Skeletal muscle satellite cell (primary cell): ENCODE data around the gene CENPC.
"Not testable (repeated sequence)": the region's sequence is repeated elsewhere in the genome, so short reads cannot be mapped to it uniquely, and the experiment has no call there.

Source experiments
- H3K27me3 ChIP-seq: 2 replicates; pipeline ENCODE4 v1.7.0; 2013; ENCODE audit warnings: low read length; ENCODE audit not compliant: control insufficient read depth, insufficient read depth
- H3K36me3 ChIP-seq: 2 replicates; pipeline ENCODE4 v1.7.0; 2013; ENCODE audit warnings: mild to moderate bottlenecking, control low read depth, low read length; ENCODE audit not compliant: insufficient read depth
- H3K4me1 ChIP-seq: 2 replicates; pipeline ENCODE4 v1.7.0; 2013; ENCODE audit warnings: low read length; ENCODE audit not compliant: control insufficient read depth, insufficient read depth
- H3K4me2 ChIP-seq: 2 replicates; pipeline ENCODE4 v1.7.0; 2013; ENCODE audit warnings: mild to moderate bottlenecking, low read length
- H3K4me3 ChIP-seq: 2 replicates; pipeline ENCODE4 v1.7.0; 2013; ENCODE audit warnings: low read length
- H3K9ac ChIP-seq: 2 replicates; pipeline ENCODE4 v1.7.0; 2013; ENCODE audit warnings: mild to moderate bottlenecking, low read depth, low read length, moderate library complexity
- H3K9me3 ChIP-seq: replicated peaks from 2 replicates; pipeline ENCODE4 v1.7.0; 2013; ENCODE audit warnings: mild to moderate bottlenecking, control low read depth, low read length

CENPC gene

DNA sequence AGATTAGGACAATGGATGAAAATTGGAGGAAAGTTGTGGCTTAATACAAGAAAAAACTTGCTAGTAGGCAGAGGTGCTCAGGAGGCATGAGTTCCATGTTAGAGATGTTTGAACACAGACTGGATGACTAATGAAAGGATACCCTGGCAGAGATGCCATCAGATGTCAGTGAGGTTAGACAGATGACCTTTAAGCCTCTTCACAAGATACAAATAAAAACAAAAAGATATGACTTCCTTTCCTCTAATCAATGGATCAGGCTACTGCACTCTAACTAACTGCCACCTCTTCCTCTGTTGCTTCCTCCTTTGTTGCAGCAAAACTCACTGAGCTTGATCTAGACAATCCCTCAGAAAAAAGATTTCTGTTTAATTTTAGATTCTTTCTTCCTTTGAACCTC is 27.9 kb upstream of the CENPC start:
- Histone ChIP-seq H3K9ac (no peak overlapping the region), H3K4me1 (peaks cover 3% of the 10 kb centered on the region), H3K9me3 (no peaks in the 10 kb centered on the region), H3K4me2 (no peak overlapping the region), H3K4me3 (no peak overlapping the region), H3K36me3 (no peaks in the 10 kb centered on the region), H3K27me3 (no peaks in the 10 kb centered on the region)

DNA sequence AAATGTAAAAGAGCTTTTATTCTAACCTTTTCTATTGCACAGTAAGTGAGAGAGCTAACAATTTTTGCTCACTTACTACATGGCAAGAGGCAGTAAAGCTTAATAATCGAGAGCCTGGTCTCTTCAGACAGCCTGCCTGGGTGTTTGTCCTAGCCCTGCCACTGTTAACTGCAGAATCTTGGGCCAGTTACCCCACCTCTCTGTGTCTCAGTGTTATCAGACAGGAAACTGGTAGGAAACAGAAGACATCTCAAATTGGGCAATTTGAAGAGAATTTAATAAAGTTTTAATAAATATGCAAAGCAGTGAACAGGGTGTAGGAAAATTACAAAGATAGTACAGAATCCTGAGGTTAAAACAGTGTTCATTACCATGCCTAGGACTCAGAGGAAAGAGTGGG is 26.7 kb upstream of the CENPC start:
- no peaks in the 10 kb centered on the region for H3K9me3 ChIP-seq
- no peak overlapping the region for H3K4me3 ChIP-seq
- peaks cover 3% of the 10 kb centered on the region for H3K4me1 ChIP-seq
- no peaks in the 10 kb centered on the region for H3K27me3 ChIP-seq
- H3K9ac ChIP-seq, result no peak overlapping the region
- H3K4me2 ChIP-seq, result no peak overlapping the region
- H3K36me3 ChIP-seq, result no peaks in the 10 kb centered on the region

DNA sequence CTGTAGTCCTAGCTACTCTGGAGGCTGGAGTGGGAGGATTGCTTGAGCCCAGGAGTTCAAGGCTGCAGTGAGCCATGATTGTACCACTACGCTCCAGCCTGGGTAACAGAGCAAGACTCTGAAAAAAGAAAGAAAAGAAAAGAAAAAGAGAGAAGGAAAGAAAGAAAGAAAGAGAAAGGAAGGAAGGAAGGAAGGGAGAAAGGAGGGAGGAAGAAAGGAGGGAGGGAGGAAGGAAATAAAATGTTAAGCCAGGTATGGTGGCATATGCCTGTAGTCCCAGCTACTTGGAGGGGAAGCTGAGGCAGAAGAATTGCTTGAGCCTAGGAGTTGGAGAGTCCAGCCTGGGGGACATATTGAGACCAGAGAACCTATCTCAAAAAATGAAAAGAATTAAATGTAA is 25.2 kb upstream of the CENPC start:
- no peak overlapping the region for H3K4me2 ChIP-seq
- H3K4me1 ChIP-seq, result peaks cover 3% of the 10 kb centered on the region
- H3K36me3 ChIP-seq, result no peaks in the 10 kb centered on the region

DNA sequence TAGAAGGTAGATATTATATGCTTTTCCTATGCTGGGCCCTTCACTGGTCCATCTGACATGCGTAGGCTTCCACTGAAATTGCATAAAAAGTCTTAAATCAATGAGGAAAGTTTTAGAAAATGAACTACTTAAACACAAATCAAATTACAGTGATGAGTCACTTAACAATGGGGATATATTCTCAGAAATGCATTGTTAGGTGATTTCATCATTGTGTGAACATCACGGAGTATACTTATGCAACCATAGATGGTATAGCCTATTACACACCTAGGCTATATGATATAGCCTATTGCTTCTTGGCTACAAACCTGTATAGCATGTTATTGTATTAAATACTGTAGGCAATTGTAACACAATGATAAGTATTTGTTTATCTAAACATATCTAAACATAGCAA is 23.5 kb upstream of the CENPC start:
- Histone ChIP-seq H3K4me1 (no peaks in the 10 kb centered on the region), H3K27me3 (no peaks in the 10 kb centered on the region), H3K9me3 (no peaks in the 10 kb centered on the region), H3K4me2 (no peak overlapping the region), H3K4me3 (no peak overlapping the region), H3K36me3 (no peaks in the 10 kb centered on the region), H3K9ac (no peak overlapping the region)

More for the DNA sequence above, 25.2 kb upstream of the CENPC start:
- H3K9me3 ChIP-seq, result no peaks in the 10 kb centered on the region
- no peak overlapping the region for H3K9ac ChIP-seq
- H3K27me3 ChIP-seq, result no peaks in the 10 kb centered on the region
- H3K4me3 ChIP-seq, result no peak overlapping the region

DNA sequence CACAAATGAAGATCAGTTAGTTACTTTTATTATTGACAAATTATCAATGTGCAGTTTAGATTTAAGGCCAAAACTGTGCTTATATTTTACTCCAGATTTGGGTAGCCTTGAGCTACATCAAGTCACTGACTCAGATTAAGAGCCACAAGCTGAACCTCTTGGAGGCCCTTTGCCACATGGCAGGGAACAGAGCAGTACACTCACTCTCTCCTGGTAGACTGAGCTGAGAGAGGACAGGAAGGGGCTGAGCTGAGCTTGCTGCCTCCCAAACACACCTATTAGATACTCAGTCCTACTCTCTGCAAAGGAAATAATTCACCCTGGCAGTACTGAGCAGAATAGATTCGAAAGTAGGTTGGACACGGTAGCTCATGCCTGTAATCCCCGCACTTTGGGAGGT is 21.0 kb upstream of the CENPC start:
- Histone ChIP-seq H3K4me2 (no peak overlapping the region), H3K4me3 (no peak overlapping the region), H3K4me1 (no peaks in the 10 kb centered on the region), H3K9ac (no peak overlapping the region), H3K27me3 (no peaks in the 10 kb centered on the region), H3K9me3 (no peaks in the 10 kb centered on the region), H3K36me3 (no peaks in the 10 kb centered on the region)

DNA sequence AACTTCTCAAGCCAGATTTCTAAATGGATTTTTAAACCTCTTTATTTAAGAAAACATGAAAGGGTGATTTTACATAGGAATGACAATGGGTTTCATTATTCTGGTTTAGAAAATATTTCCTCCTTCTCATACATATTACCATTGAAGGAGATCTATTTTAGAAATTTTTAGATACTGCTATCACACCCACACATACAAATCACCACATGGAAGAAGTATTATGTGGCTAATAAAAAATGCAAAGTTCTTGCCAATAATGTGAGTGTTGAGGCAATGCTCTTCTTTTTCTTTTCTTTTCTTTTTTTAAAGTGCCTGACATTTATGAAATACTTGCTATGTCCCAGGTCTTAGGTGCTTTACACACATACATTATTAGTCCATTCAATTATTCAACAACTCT is 20.0 kb upstream of the CENPC start:
- Histone ChIP-seq H3K4me3 (no peak overlapping the region), H3K4me2 (no peak overlapping the region), H3K9ac (no peak overlapping the region), H3K9me3 (no peaks in the 10 kb centered on the region), H3K36me3 (no peaks in the 10 kb centered on the region), H3K4me1 (no peaks in the 10 kb centered on the region), H3K27me3 (no peaks in the 10 kb centered on the region)

DNA sequence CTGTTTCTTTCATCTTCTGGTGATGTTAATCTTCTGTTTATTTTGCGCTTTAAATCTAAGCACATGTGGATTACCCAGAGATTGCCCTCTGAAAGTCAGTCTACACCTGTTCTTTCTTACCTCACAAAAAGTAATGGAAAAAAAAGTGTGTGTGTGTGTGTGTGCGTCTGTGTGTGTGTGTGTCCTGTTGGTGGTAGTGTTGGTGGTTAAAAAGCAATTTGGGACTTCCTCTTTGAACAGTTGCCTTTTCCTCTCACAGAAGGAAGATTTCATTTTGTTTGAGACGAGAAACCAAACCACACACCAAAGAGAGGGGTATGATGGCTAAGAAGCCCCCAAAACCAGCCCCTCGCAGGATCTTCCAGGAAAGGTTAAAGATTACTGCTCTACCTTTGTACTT is 13.2 kb upstream of the CENPC start, which contains the start of gene STAP1:
Gene STAP1 (plus strand): TSS at position 235 of the 400 bp plus-strand sequence. CDS start 83 bp downstream, at position 318.
- H3K4me3 ChIP-seq, result no peak within 1 kb of the TSS
- no peaks in the 10 kb centered on the region for H3K4me1 ChIP-seq
- no peak within 1 kb of the TSS for H3K9ac ChIP-seq

DNA sequence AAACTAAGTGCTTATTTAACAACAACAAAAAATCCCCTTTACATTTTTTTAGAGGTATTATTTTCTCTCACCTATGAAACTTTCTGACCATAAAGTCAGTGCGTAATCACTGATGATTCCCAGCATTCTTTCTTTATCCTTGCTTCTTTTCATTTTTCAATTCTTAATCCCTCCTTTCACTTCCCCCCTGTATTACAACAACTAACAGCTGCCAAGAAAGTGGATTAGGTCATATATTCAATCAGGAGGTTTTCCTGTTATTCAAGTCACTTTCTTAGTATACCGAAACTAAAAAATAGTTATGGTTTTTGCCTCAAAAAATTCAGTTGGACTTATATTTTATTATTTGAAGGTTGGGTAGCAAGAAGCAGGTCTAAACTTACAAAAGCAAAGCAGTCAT is 11.1 kb upstream of the CENPC start:
- Histone ChIP-seq H3K9me3 (no peaks in the 10 kb centered on the region), H3K27me3 (no peaks in the 10 kb centered on the region), H3K9ac (no peak overlapping the region), H3K36me3 (no peaks in the 10 kb centered on the region), H3K4me1 (no peaks in the 10 kb centered on the region), H3K4me3 (no peak overlapping the region), H3K4me2 (no peak overlapping the region)

More for the DNA sequence above, 13.2 kb upstream of the CENPC start, which contains the start of gene STAP1:
- H3K36me3 ChIP-seq, result no peaks in the 10 kb centered on the region
- H3K27me3 ChIP-seq, result no peaks in the 10 kb centered on the region
- no peaks in the 10 kb centered on the region for H3K9me3 ChIP-seq
- H3K4me2 ChIP-seq, result no peak within 1 kb of the TSS

DNA sequence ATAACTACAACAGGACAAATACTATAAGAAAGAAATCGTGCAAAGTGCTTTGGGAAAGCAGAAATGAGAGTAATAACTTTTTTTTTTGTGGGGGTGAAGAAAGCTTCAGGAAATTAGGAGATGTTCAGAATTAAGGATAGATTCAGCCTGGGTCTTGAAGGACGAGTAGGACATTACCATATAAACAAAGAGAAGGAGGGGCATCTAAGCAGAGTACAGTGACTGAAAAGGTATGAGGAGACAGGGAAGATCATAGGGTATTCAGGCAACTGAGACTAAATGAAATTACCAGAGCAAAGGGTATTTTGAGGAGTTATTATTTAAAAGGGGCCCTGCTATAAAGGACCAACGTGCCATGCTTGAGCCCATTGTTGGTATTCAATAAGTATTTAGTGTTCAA is 10.1 kb upstream of the CENPC start:
- H3K4me1 ChIP-seq, result no peaks in the 10 kb centered on the region
- no peaks in the 10 kb centered on the region for H3K27me3 ChIP-seq

DNA sequence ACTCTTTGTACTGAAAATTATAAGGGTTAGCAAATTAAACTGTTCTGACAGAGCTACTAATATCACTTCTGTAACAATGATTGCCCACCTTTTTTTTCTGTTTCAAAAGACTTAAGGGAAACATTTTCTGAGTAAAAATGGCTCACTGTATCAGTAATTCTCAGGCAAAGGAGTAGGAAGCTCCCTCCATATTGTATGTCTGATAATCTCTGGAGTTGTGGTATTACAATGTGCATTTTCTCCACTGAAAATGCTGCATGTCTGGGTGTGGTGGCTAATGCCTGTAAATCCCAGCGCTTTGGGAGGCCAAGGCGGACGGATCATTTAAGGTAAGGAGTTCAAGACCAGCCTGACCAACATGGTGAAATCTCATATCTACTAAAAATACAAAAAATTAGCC is 8.8 kb upstream of the CENPC start:
- Histone ChIP-seq H3K27me3 (no peaks in the 10 kb centered on the region), H3K36me3 (no peaks in the 10 kb centered on the region), H3K4me2 (no peak overlapping the region), H3K4me1 (no peaks in the 10 kb centered on the region), H3K4me3 (no peak overlapping the region), H3K9me3 (no peaks in the 10 kb centered on the region), H3K9ac (no peak overlapping the region)

More for the DNA sequence above, 10.1 kb upstream of the CENPC start:
- Histone ChIP-seq H3K9me3 (no peaks in the 10 kb centered on the region), H3K4me2 (no peak overlapping the region), H3K9ac (no peak overlapping the region), H3K36me3 (no peaks in the 10 kb centered on the region), H3K4me3 (no peak overlapping the region)

DNA sequence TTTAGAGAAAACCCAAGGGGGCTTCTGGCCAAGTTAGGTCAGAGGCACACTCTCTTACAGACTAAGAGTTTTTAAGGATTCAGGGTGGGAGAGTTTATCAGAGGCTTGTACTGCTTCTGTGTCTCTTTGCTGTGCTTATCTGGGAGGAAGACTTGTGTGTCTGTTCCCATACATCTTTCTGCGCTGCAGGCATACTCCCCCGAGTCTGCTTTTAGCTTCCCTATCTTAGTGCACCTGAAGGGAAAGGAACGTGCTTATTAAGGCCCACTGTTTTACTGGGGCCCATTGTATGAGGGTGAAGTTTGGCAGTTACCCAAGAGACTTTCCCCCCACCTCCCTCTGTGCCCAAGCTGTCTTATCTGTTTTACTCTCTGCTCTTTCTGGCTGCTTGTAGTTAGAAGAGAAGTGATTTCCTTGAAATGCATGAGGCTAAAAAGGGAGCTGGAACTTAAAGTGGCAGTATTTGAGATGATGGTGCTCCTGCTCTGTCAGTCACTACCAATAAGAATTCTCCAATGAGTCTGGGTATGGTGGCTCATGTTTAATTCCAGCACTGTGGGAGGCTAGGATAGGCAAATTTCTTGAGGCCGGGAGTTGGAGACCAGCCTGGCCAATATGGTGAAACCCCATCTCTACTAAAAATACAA is 7.0 kb upstream of the CENPC start:
- not testable (repeated sequence) for H3K4me3 ChIP-seq, H3K27me3 ChIP-seq, H3K9me3 ChIP-seq, H3K36me3 ChIP-seq, H3K9ac ChIP-seq, H3K4me2 ChIP-seq, H3K4me1 ChIP-seq

DNA sequence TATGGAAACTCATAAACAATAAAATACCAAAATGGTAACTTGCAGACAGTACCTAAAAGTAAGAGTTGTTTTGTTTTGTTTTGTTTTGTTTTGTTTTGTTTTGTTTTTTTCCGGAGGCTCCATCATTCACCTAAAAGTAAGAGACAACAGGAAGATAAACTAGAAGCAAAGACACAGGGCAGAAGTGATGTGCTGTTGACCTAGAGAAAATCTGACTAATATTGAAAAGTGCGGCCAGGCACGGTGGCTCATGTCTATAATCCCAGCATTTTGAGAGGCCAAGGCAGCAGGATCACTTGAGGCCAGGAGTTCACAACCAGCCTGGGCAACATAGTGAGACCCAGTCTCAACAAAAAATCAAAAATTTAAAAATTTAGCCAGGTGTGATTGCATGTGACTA is 5.6 kb upstream of the CENPC start:
- H3K9me3 ChIP-seq, result no peaks in the 10 kb centered on the region
- no peaks in the 10 kb centered on the region for H3K27me3 ChIP-seq
- no peak overlapping the region for H3K4me3 ChIP-seq
- peaks cover 14% of the 10 kb centered on the region for H3K4me1 ChIP-seq
- no peaks in the 10 kb centered on the region for H3K36me3 ChIP-seq
- H3K4me2 ChIP-seq, result no peak overlapping the region
- H3K9ac ChIP-seq, result no peak overlapping the region
